HG03280 (cell line): ENCODE measurements around the gene POM121.
"Not testable (repeated sequence)": the region's sequence is repeated elsewhere in the genome, so short reads cannot be mapped to it uniquely, and the experiment has no call there.

Experiments used
- ATAC-seq: cut with Tn5 transposase; IDR thresholded peaks from one replicate; pipeline ENCODE4 v1.9.1; 2021; ENCODE audit warnings: mild to moderate bottlenecking, moderate library complexity; ENCODE audit not compliant: unreplicated experiment

POM121 gene

GRCh38 chr7:72995484-72995883 lies 70.6 kb downstream of the POM121 start:
- ATAC-seq, result not testable (repeated sequence)

DNA sequence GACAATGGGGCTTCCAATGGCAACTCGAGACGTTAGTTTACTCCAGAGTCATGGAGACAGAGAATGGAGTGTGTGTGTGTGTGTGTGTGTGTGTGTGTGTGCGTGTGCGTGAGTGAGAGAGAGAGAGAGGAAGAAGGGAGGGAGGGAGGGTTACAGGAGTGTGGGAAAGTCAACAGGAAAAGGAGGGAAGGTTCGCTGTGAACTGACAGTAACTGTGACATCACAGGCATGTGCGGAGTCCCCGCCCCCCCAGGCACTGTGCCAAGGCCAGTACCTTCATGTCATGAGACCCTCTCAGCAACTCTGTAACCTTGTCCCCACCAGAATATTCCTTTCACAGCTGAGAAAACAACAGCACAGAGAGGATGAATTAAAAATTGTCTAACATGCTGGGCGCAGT lies 72.6 kb downstream of the POM121 start:
- not testable (repeated sequence) for ATAC-seq

GRCh38 chr7:72997887-72998468 lies 73.1 kb downstream of the POM121 start:
- ATAC-seq, result not testable (repeated sequence)
